Upper lobe of right lung (tissue), 1 donor: ENCODE measurements around the gene HAPLN2. TPM values are rescaled to one million over a fixed set of nuclear protein-coding genes. Genes with fewer than 3 reads are reported as not detected.

ENCODE experiments used
- ATAC-seq: fragments of 200-7000 bp; cut with Tn5 transposase; one replicate; pipeline ENCODE4 v1.9.1; 2020; ENCODE audit warnings: mild to moderate bottlenecking, moderate library complexity
- DNase-seq: peaks from one replicate; pipeline ENCODE4 v3.0.0-alpha.2; 2020
- H3K27ac ChIP-seq: fragments of 200-600 bp; one replicate; pipeline ENCODE4 v1.8.0; 2022
- H3K27me3 ChIP-seq: fragments of 200-600 bp; one replicate; pipeline ENCODE4 v1.8.0; 2022; ENCODE audit warnings: mild to moderate bottlenecking
- H3K36me3 ChIP-seq: fragments of 200-600 bp; one replicate; pipeline ENCODE4 v1.8.0; 2022
- H3K4me1 ChIP-seq: fragments of 200-600 bp; one replicate; pipeline ENCODE4 v1.8.0; 2022
- H3K4me3 ChIP-seq: fragments of 200-600 bp; one replicate; pipeline ENCODE4 v1.8.0; 2022; ENCODE audit warnings: mild to moderate bottlenecking
- H3K9me3 ChIP-seq: fragments of 200-600 bp; one replicate; pipeline ENCODE4 v1.8.0; 2022
- CTCF ChIP-seq: fragments of 200-600 bp; IDR thresholded peaks from one replicate; pipeline ENCODE4 v1.8.0; 2022; ENCODE audit warnings: antibody characterized with exemption
- intact Hi-C: fragments of 100-400 bp; cut with DNase I; formaldehyde crosslinking; loops from one replicate; pipeline ENCODE4 v1.11.0; 2022
- total RNA-seq: library from RNA; stranded (reverse); fragmentation: NEBNext Ultra II Directional; extraction: Animal tissue kit (Norgen Biotek cat#: 25700); gene quantifications from one replicate; pipeline ENCODE4 v1.2.1, GENCODE V29; 2021
- donor health status: DM: no; HTN: yes; CAD: no; lungs with severe emphysema.

The HAPLN2 gene
- total RNA-seq, 1 donor from 2014 or later, result 0.78 TPM

GRCh38 chr1:156664767-156665411 is 45.7 kb downstream of the HAPLN2 start:
- no peak for TF ChIP-seq CTCF
- DNase-seq, result no peak
- peak overlapping the region; percentile 69 for H3K27ac ChIP-seq
- peaks cover 74% of the 10 kb centered on the region for H3K4me1 ChIP-seq
- H3K27me3 ChIP-seq, result no peaks in the 10 kb centered on the region
- intact Hi-C loops, result no loop called here
- peak; percentile 9 for ATAC-seq
- H3K36me3 ChIP-seq, result no peaks in the 10 kb centered on the region
- H3K4me3 ChIP-seq, result no peak overlapping the region
- H3K9me3 ChIP-seq, result no peaks in the 10 kb centered on the region

GRCh38 chr1:156665539-156665938 is 46.3 kb downstream of the HAPLN2 start:
- H3K27ac ChIP-seq, result peak overlapping the region; percentile 60
- H3K36me3 ChIP-seq, result no peaks in the 10 kb centered on the region
- intact Hi-C loops, result no loop called here
- no peaks in the 10 kb centered on the region for H3K27me3 ChIP-seq
- DNase-seq, result no peak
- peaks cover 69% of the 10 kb centered on the region for H3K4me1 ChIP-seq
- no peak for ATAC-seq
- H3K4me3 ChIP-seq, result no peak overlapping the region
- TF ChIP-seq CTCF, result no peak
- H3K9me3 ChIP-seq, result no peaks in the 10 kb centered on the region

- peak; percentile 6 for ATAC-seq
- DNase-seq, result no peak
- intact Hi-C loops, result no loop called here
Observed at GRCh38 chr1:156666862-156667609, 47.8 kb downstream of the HAPLN2 start.

GRCh38 chr1:156667610-156667967 is 48.4 kb downstream of the HAPLN2 start:
- no peaks in the 10 kb centered on the region for H3K36me3 ChIP-seq
- H3K9me3 ChIP-seq, result no peaks in the 10 kb centered on the region
- peak overlapping the region; percentile 82 for H3K27ac ChIP-seq
- intact Hi-C loops, result no loop called here
- no peak overlapping the region for H3K4me3 ChIP-seq
- TF ChIP-seq CTCF, result no peak
- DNase-seq (no peak), ATAC-seq (peak; percentile 17)
- peaks cover 50% of the 10 kb centered on the region for H3K4me1 ChIP-seq
- H3K27me3 ChIP-seq, result no peaks in the 10 kb centered on the region

More at GRCh38 chr1:156666862-156667609, 47.8 kb downstream of the HAPLN2 start:
- Histone ChIP-seq H3K9me3 (no peaks in the 10 kb centered on the region), H3K4me1 (peaks cover 56% of the 10 kb centered on the region), H3K27ac (peak overlapping the region; percentile 82), H3K4me3 (no peak overlapping the region), H3K36me3 (no peaks in the 10 kb centered on the region), H3K27me3 (no peaks in the 10 kb centered on the region)
- no peak for TF ChIP-seq CTCF

GRCh38 chr1:156667968-156668709 is 48.9 kb downstream of the HAPLN2 start:
- no peaks in the 10 kb centered on the region for H3K36me3 ChIP-seq
- no peak overlapping the region for H3K4me3 ChIP-seq
- no peaks in the 10 kb centered on the region for H3K27me3 ChIP-seq
- H3K9me3 ChIP-seq, result no peaks in the 10 kb centered on the region
- intact Hi-C loops, result no loop called here
- TF ChIP-seq CTCF, result no peak
- peak overlapping the region; percentile 82 for H3K27ac ChIP-seq
- DNase-seq (no peak), ATAC-seq (no peak)
- peaks cover 45% of the 10 kb centered on the region for H3K4me1 ChIP-seq
